IPS-20b (cell line): ENCODE measurements around the gene CNOT3.

Experiments
- H3K27ac ChIP-seq: one replicate; pipeline ENCODE4 v1.5.1; 2013; ENCODE audit warnings: low read length
- H3K27me3 ChIP-seq: 2 replicates; pipeline ENCODE4 v1.6.1; 2013; ENCODE audit warnings: mild to moderate bottlenecking, low read length, inconsistent platforms; ENCODE audit not compliant: insufficient read depth
- H3K36me3 ChIP-seq: 2 replicates; pipeline ENCODE4 v1.6.1; 2013; ENCODE audit warnings: low read depth, mild to moderate bottlenecking, inconsistent platforms, low read length, moderate library complexity; ENCODE audit not compliant: insufficient read depth
- H3K4me1 ChIP-seq: 2 replicates; pipeline ENCODE4 v1.6.1; 2013; ENCODE audit warnings: mild to moderate bottlenecking, control low read depth, inconsistent platforms, low read length, moderate library complexity; ENCODE audit not compliant: insufficient read depth
- H3K4me3 ChIP-seq: 2 replicates; pipeline ENCODE4 v1.5.1; 2013; ENCODE audit warnings: mild to moderate bottlenecking, low read length, inconsistent platforms
- H3K9ac ChIP-seq: 2 replicates; pipeline ENCODE4 v1.6.1; 2013; ENCODE audit warnings: low read depth, mild to moderate bottlenecking, inconsistent platforms, low read length, moderate library complexity
- H3K9me3 ChIP-seq: 2 replicates; pipeline ENCODE4 v1.6.1; 2013; ENCODE audit warnings: mild to moderate bottlenecking, low read depth, low read length, inconsistent platforms; ENCODE audit not compliant: insufficient read depth

Gene CNOT3

GRCh38 chr19:54154603-54155345 lies 17.2 kb downstream of the CNOT3 start:
- Histone ChIP-seq H3K9ac (no peak overlapping the region), H3K4me3 (no peak overlapping the region), H3K27me3 (no peaks in the 10 kb centered on the region), H3K27ac (no peak overlapping the region), H3K4me1 (no peaks in the 10 kb centered on the region), H3K9me3 (no peaks in the 10 kb centered on the region), H3K36me3 (peaks cover 83% of the 10 kb centered on the region)

- Histone ChIP-seq H3K27me3 (no peaks in the 10 kb centered on the region), H3K9ac (no peak overlapping the region), H3K27ac (no peak overlapping the region), H3K36me3 (peaks cover 74% of the 10 kb centered on the region), H3K4me1 (no peaks in the 10 kb centered on the region), H3K4me3 (no peak overlapping the region), H3K9me3 (no peaks in the 10 kb centered on the region)
Observed at GRCh38 chr19:54155694-54156093, 18.1 kb downstream of the CNOT3 start.

DNA sequence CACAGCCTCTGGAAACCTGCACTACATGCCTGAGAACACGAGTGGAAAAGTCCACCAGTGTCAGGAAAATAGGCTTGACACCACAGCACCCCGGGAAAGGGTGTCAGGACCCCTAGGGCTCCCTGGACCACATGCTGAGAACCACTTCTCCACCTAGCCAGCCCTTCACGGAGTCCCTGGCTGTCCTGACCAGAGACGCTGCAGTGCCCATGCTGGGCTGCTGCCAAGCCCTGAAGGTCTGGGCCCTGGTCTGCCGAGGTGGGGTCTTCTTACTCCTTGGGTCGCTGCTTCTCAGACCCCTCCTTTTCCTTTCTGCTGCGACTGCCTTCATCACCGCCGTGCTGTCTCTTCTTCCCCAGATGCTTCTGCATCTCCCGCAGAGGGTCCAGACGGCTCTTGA lies 18.9 kb downstream of the CNOT3 start:
- no peaks in the 10 kb centered on the region for H3K9me3 ChIP-seq
- no peak overlapping the region for H3K27ac ChIP-seq
- no peak overlapping the region for H3K4me3 ChIP-seq
- H3K27me3 ChIP-seq = no peaks in the 10 kb centered on the region
- no peak overlapping the region for H3K9ac ChIP-seq
- peaks cover 67% of the 10 kb centered on the region for H3K36me3 ChIP-seq
- H3K4me1 ChIP-seq = no peaks in the 10 kb centered on the region

- H3K27me3 ChIP-seq = no peaks in the 10 kb centered on the region
- H3K27ac ChIP-seq = no peak overlapping the region
- H3K4me3 ChIP-seq = no peak overlapping the region
- H3K9ac ChIP-seq = no peak overlapping the region
- H3K36me3 ChIP-seq = peaks cover 62% of the 10 kb centered on the region
- no peaks in the 10 kb centered on the region for H3K4me1 ChIP-seq
- no peaks in the 10 kb centered on the region for H3K9me3 ChIP-seq
Observed at GRCh38 chr19:54156953-54157352, 19.4 kb downstream of the CNOT3 start.

- Histone ChIP-seq H3K36me3 (peaks cover 43% of the 10 kb centered on the region), H3K4me1 (no peaks in the 10 kb centered on the region), H3K9me3 (no peaks in the 10 kb centered on the region), H3K27me3 (peaks cover 6% of the 10 kb centered on the region; the same call in 1 of the 2 replicates), H3K9ac (peak overlapping the region; percentile 73; the same call in 1 of the 2 replicates), H3K27ac (peak overlapping the region; percentile 80), H3K4me3 (peak overlapping the region; percentile 84)
Observed at GRCh38 chr19:54158812-54159351, 21.3 kb downstream of the CNOT3 start.

DNA sequence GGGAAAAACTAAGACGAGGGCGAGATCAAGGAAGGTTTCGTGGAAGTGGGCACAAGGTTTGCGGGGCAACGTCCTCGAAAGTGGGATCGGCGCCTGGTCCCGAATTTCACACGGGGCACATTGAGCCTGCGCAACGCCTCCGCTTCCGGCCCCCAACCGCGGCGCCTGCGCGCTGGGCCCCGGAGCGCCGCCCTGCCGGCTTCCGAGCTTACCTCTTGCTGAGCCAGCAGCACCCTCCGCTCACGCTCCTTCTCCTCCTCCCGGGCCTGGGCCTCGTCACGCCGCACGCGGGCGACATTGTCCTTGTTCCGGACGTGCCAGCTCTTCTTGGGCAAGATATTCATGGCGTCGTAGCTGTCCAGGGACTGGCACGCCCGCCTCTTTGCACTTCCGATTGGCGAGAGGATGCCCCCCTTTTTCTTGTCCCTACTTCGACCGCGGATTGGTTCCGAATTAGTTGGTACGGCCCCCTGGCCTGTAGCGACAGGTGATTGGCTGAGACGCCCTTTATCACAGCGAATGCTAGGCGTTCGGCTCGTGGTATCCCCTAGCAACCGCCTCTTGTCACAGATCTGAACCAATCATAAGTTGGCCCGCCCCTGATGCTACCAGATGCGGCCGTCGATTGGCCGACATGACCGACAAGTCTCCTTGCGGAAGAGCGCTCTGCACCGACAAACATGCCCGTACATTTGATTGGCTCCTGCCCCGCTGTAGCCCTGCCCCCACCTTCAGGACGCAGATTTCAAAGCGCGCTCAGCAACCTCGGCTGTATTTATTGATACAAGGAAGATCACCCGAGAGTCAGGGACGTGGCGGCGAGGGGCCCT lies 22.0 kb downstream of the CNOT3 start, which contains the start of gene LENG1:
Gene LENG1, minus strand, starts transcription at position 370 of the 830 bp plus-strand sequence. Its CDS starts 26 bp downstream, at position 344.
- H3K27me3 ChIP-seq = peaks cover 6% of the 10 kb centered on the region; the same call in 1 of the 2 replicates
- H3K9ac ChIP-seq = peak within 1 kb of the TSS; percentile 79; the same call in 1 of the 2 replicates
- no peaks in the 10 kb centered on the region for H3K4me1 ChIP-seq
- peak within 1 kb of the TSS; percentile 84 for H3K4me3 ChIP-seq
- peak within 1 kb of the TSS; percentile 80 for H3K27ac ChIP-seq
- no peaks in the 10 kb centered on the region for H3K9me3 ChIP-seq
- peaks cover 36% of the 10 kb centered on the region for H3K36me3 ChIP-seq

DNA sequence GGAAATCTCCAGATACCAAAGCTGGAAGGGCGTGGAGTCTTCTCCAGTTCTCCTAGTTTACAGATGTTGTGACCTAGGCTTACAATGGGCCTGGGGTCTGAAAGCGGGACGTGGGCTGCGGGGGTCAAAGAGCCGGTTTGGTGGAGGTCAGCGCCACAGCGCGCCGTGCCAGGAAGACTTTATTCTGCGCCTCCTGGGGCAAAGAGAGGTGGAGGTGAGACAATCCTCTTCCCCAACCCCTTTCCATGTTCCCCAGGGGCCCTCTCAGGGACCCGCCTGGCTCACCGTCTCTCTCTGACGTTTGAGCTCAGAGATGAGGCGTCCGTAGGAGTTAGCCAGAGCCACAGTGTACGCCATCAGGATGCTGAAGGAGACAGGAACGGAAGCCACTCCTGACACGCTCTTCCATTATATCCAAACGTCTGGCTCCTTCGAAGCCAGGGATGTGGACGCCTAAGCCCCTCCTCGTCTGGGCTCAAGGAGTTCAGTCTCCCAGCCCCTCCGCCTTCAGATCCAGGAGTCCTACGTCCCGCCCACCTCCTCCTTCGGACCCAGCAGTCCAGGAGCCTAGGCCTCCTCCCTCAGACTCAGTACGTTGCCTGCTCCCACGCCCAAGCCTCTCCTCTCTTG lies 22.7 kb downstream of the CNOT3 start:
- Histone ChIP-seq H3K9ac (peak overlapping the region; percentile 79; the same call in 1 of the 2 replicates), H3K4me1 (no peaks in the 10 kb centered on the region), H3K27me3 (peaks cover 6% of the 10 kb centered on the region; the same call in 1 of the 2 replicates), H3K9me3 (no peaks in the 10 kb centered on the region), H3K27ac (peak overlapping the region; percentile 1), H3K36me3 (peaks cover 29% of the 10 kb centered on the region), H3K4me3 (peak overlapping the region; percentile 81)

GRCh38 chr19:54160854-54161253 lies 23.3 kb downstream of the CNOT3 start:
- Histone ChIP-seq H3K4me1 (no peaks in the 10 kb centered on the region), H3K4me3 (peak overlapping the region; percentile 81), H3K27me3 (peaks cover 6% of the 10 kb centered on the region; the same call in 1 of the 2 replicates), H3K9me3 (no peaks in the 10 kb centered on the region), H3K9ac (peak overlapping the region; percentile 79; the same call in 1 of the 2 replicates), H3K27ac (no peak overlapping the region), H3K36me3 (peaks cover 24% of the 10 kb centered on the region)

GRCh38 chr19:54162241-54162805 lies 24.8 kb downstream of the CNOT3 start:
- H3K9ac ChIP-seq = no peak overlapping the region
- peaks cover 9% of the 10 kb centered on the region; the same call in 1 of the 2 replicates for H3K36me3 ChIP-seq
- no peaks in the 10 kb centered on the region for H3K9me3 ChIP-seq
- no peaks in the 10 kb centered on the region for H3K4me1 ChIP-seq
- H3K4me3 ChIP-seq = peak overlapping the region; percentile 61; the same call in 1 of the 2 replicates
- H3K27ac ChIP-seq = no peak overlapping the region
- peaks cover 6% of the 10 kb centered on the region; the same call in 1 of the 2 replicates for H3K27me3 ChIP-seq

DNA sequence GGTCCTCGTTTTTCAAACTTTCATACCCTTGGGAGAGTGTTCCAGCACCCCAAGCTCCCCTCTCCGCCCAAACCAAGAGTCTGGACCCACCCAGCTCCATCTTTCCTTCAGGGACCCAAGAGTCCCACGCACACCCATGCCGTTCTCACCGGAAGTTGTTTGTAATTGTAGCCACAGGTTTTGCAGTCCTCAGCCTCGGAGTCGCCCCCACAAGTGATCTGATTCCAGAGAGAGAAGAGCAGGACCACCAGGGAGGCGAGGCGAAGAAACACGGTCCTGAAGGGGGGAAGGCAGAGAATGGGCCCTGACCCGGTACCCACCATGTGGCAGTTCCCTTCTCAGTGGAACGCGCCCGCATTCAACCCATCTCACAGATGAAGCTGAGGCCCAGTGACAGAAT lies 25.3 kb downstream of the CNOT3 start:
- no peak overlapping the region for H3K27ac ChIP-seq
- H3K4me3 ChIP-seq = peak overlapping the region; percentile 61; the same call in 1 of the 2 replicates
- H3K36me3 ChIP-seq = peaks cover 3% of the 10 kb centered on the region; the same call in 1 of the 2 replicates
- H3K4me1 ChIP-seq = no peaks in the 10 kb centered on the region
- no peaks in the 10 kb centered on the region for H3K9me3 ChIP-seq
- no peak overlapping the region for H3K9ac ChIP-seq
- peaks cover 6% of the 10 kb centered on the region; the same call in 1 of the 2 replicates for H3K27me3 ChIP-seq
